ENCODE measurements around the gene TRIM27.

The TRIM27 gene

DNA sequence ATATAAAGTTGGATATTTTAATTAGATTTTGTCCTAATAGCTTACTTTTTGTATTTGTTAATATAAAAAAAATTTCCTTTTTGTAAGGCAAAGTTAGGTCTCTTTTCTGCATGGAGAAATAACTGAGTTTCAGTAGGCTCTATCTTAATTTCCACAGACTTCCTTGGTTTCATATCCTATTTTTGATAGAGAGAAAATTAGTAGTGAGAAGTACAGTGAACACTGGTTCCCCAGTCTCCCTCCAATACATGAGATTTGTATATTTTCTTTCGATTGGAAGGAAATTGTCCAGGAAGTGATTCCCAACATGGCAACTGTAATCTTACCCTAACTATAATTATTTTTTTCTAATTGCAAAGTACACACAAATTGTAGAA lies 26.4 kb downstream of the TRIM27 start:
- no peaks in the 10 kb centered on the region for H3K27me3 ChIP-seq (replicated peaks in 2 of 5; ENCODE audit: control insufficient read depth in 4 of 5, insufficient read depth in 5 of 5, low read length in 4 of 5)
- ChIA-PET CTCF (interaction anchor here (0.7 to 1.3 kb wide), 8 partner anchors 11 to 118 kb away, joined by 3 to 5 read pairs (median 3); no protein-coding TSS in a partner anchor), POLR2A (no interaction called here)
- H3K27ac ChIP-seq (ENCODE audit: insufficient read depth in 1 of 2, low read depth in 1 of 2, low read length in 2 of 2, poor library complexity in 1 of 2, severe bottlenecking in 2 of 2) = peak overlapping the region; percentile 99 to 100
- no peaks in the 10 kb centered on the region for H3K9me3 ChIP-seq (ENCODE audit: control extremely low read depth in 1 of 5, control insufficient read depth in 4 of 5, insufficient read depth in 2 of 5, low read depth in 1 of 5, low read length in 4 of 5)
- no peak for DNase-seq
- H3K36me3 ChIP-seq (ENCODE audit: control insufficient read depth in 4 of 4, insufficient read depth in 4 of 4, low read length in 3 of 4) = peaks cover 9 to 21% (median 15%) of the 10 kb centered on the region in 4 experiments
- peak overlapping the region in 6 of 7 experiments; percentile 83 to 96 (median 91) for H3K4me3 ChIP-seq (ENCODE audit: control insufficient read depth in 1 of 7, extremely low read depth in 1 of 7, insufficient read depth in 4 of 7, low read depth in 2 of 7, low read length in 6 of 7)
- WGBS (ENCODE audit: insufficient coverage) = no CpG with 5 or more reads among the region's 1 CpG
- H3K4me1 ChIP-seq (ENCODE audit: control extremely low read depth in 1 of 4, control insufficient read depth in 4 of 4, insufficient read depth in 4 of 4, low read length in 3 of 4) = peaks cover 0 to 15% (median 5%) of the 10 kb centered on the region in 4 experiments

DNA sequence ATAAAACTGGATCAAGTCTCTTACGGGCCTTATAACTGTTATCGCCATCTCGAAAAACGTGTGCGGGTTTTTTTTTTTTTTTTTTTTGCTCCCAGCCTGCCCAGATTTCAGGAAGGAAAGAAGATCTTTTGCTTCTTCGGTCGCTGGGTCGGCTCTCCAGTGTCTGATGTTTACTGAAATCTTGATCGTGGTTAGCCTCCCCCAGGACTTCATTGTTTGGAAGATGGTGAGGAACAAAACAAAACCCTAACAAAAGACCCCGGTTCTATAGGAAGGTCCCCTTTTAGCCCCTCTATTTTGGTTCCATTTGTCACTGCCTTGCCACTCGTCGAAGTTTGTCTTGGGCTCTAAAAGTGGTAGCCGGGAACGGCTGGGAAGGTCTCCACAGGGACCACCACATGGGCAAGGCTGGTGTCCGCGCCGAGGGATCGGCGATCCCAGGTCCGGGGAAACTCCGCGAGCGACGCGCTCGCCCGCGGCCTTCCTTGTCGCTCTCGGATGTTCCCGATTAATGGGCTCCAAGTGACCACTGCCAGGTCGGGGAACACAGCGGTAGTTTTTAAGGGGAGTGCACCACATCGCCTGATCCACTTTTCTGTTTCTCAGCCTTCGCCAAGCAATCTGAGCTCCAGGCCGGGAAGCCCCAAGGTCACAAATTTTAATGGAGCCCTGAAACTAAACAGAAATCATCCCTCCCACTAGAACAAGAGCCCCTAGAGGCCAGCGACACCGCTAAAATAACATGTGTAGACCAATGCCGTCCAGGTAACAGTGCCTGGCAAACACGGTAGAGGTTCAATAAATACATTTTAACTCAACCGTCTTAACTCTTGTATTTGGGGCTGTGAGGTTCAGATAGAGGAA lies 27.0 kb downstream of the TRIM27 start:
- CTCF ChIA-PET = interaction anchor here (0.7 to 1.6 kb wide), 9 partner anchors 11 to 104 kb away, joined by 3 to 6 read pairs (median 3); no protein-coding TSS in a partner anchor
- peaks cover 3 to 16% (median 9%) of the 10 kb centered on the region in 4 experiments for H3K36me3 ChIP-seq (ENCODE audit: control insufficient read depth in 4 of 4, insufficient read depth in 4 of 4, low read length in 3 of 4)
- WGBS (ENCODE audit: insufficient coverage) = under 1% methylated on average over 30 of the region's 41 CpGs
- no peaks in the 10 kb centered on the region for H3K9me3 ChIP-seq (ENCODE audit: control extremely low read depth in 1 of 5, control insufficient read depth in 4 of 5, insufficient read depth in 2 of 5, low read depth in 1 of 5, low read length in 4 of 5)
- POLR2A ChIA-PET = no interaction called here
- no peaks in the 10 kb centered on the region for H3K27me3 ChIP-seq (replicated peaks in 2 of 5; ENCODE audit: control insufficient read depth in 4 of 5, insufficient read depth in 5 of 5, low read length in 4 of 5)
- H3K27ac ChIP-seq (ENCODE audit: insufficient read depth in 1 of 2, low read depth in 1 of 2, low read length in 2 of 2, poor library complexity in 1 of 2, severe bottlenecking in 2 of 2) = peak overlapping the region; percentile 99 to 100
- peak; percentile 80 to 87 (median 84) for DNase-seq
- H3K4me1 ChIP-seq (ENCODE audit: control extremely low read depth in 1 of 4, control insufficient read depth in 4 of 4, insufficient read depth in 4 of 4, low read length in 3 of 4) = peaks cover 0 to 15% (median 5%) of the 10 kb centered on the region in 4 experiments
- peak overlapping the region; percentile 37 to 96 (median 91) for H3K4me3 ChIP-seq (ENCODE audit: control insufficient read depth in 1 of 7, extremely low read depth in 1 of 7, insufficient read depth in 4 of 7, low read depth in 2 of 7, low read length in 6 of 7)

- 0% methylated on average over 15 of the region's 27 CpGs for WGBS (ENCODE audit: insufficient coverage)
- Histone ChIP-seq H3K27ac (ENCODE audit: insufficient read depth in 1 of 2, low read depth in 1 of 2, low read length in 2 of 2, poor library complexity in 1 of 2, severe bottlenecking in 2 of 2) (peak overlapping the region; percentile 99 to 100), H3K4me1 (ENCODE audit: control extremely low read depth in 1 of 4, control insufficient read depth in 4 of 4, insufficient read depth in 4 of 4, low read length in 3 of 4) (peaks cover 0 to 15% (median 5%) of the 10 kb centered on the region in 4 experiments), H3K4me3 (ENCODE audit: control insufficient read depth in 1 of 7, extremely low read depth in 1 of 7, insufficient read depth in 4 of 7, low read depth in 2 of 7, low read length in 6 of 7) (peak overlapping the region; percentile 44 to 96 (median 91)), H3K36me3 (ENCODE audit: control insufficient read depth in 4 of 4, insufficient read depth in 4 of 4, low read length in 3 of 4) (peaks cover 0 to 1% (median under 1%) of the 10 kb centered on the region in 4 experiments), H3K9me3 (ENCODE audit: control extremely low read depth in 1 of 5, control insufficient read depth in 4 of 5, insufficient read depth in 2 of 5, low read depth in 1 of 5, low read length in 4 of 5) (no peaks in the 10 kb centered on the region), H3K27me3 (replicated peaks in 2 of 5; ENCODE audit: control insufficient read depth in 4 of 5, insufficient read depth in 5 of 5, low read length in 4 of 5) (no peaks in the 10 kb centered on the region)
- peak; percentile 97 to 98 (median 97) for DNase-seq
- CTCF ChIA-PET = interaction anchor here (1.2 to 1.6 kb wide), 3 partner anchors 10 to 29 kb away, joined by 3 to 6 read pairs (median 4); no protein-coding TSS in a partner anchor
- POLR2A ChIA-PET = interaction anchor here (1.3 to 1.7 kb wide), 3 partner anchors 11 to 28 kb away, joined by 4 to 8 read pairs (median 5); partner anchors contain the start of gene TRIM27
These were observed 28.5 kb downstream of the TRIM27 start for GRCh38 chr6:28895131-28895812.

GRCh38 chr6:28893172-28893799 lies 30.5 kb downstream of the TRIM27 start:
- no peak overlapping the region for H3K27ac ChIP-seq (ENCODE audit: insufficient read depth in 1 of 2, low read depth in 1 of 2, low read length in 2 of 2, poor library complexity in 1 of 2, severe bottlenecking in 2 of 2)
- no peaks in the 10 kb centered on the region for H3K27me3 ChIP-seq (replicated peaks in 2 of 5; ENCODE audit: control insufficient read depth in 4 of 5, insufficient read depth in 5 of 5, low read length in 4 of 5)
- no peak for DNase-seq
- H3K36me3 ChIP-seq (ENCODE audit: control insufficient read depth in 4 of 4, insufficient read depth in 4 of 4, low read length in 3 of 4) = no peaks in the 10 kb centered on the region
- peaks cover 0 to 13% (median 5%) of the 10 kb centered on the region in 4 experiments for H3K4me1 ChIP-seq (ENCODE audit: control extremely low read depth in 1 of 4, control insufficient read depth in 4 of 4, insufficient read depth in 4 of 4, low read length in 3 of 4)
- POLR2A ChIA-PET = no interaction called here
- H3K4me3 ChIP-seq (ENCODE audit: control insufficient read depth in 1 of 7, extremely low read depth in 1 of 7, insufficient read depth in 4 of 7, low read depth in 2 of 7, low read length in 6 of 7) = no peak overlapping the region
- CTCF ChIA-PET = interaction anchor here (1.1 to 2.2 kb wide), 3 partner anchors 7 to 55 kb away, joined by 3 to 8 read pairs (median 3); no protein-coding TSS in a partner anchor
- 98% methylated on average over 5 of the region's 9 CpGs for WGBS (ENCODE audit: insufficient coverage)
- no peaks in the 10 kb centered on the region for H3K9me3 ChIP-seq (ENCODE audit: control extremely low read depth in 1 of 5, control insufficient read depth in 4 of 5, insufficient read depth in 2 of 5, low read depth in 1 of 5, low read length in 4 of 5)

- no peak for DNase-seq
- no peaks in the 10 kb centered on the region for H3K36me3 ChIP-seq (ENCODE audit: control insufficient read depth in 4 of 4, insufficient read depth in 4 of 4, low read length in 3 of 4)
- no peak overlapping the region for H3K4me3 ChIP-seq (ENCODE audit: control insufficient read depth in 1 of 7, extremely low read depth in 1 of 7, insufficient read depth in 4 of 7, low read depth in 2 of 7, low read length in 6 of 7)
- ChIA-PET POLR2A (no interaction called here), CTCF (interaction anchor here (2.2 kb wide), 1 partner anchor 54 kb away, joined by 8 read pairs; no protein-coding TSS in a partner anchor)
- H3K27ac ChIP-seq (ENCODE audit: insufficient read depth in 1 of 2, low read depth in 1 of 2, low read length in 2 of 2, poor library complexity in 1 of 2, severe bottlenecking in 2 of 2) = no peak overlapping the region
- H3K9me3 ChIP-seq (ENCODE audit: control extremely low read depth in 1 of 5, control insufficient read depth in 4 of 5, insufficient read depth in 2 of 5, low read depth in 1 of 5, low read length in 4 of 5) = no peaks in the 10 kb centered on the region
- 100% methylated on average over 1 of the region's 4 CpGs for WGBS (ENCODE audit: insufficient coverage)
- H3K27me3 ChIP-seq (replicated peaks in 2 of 5; ENCODE audit: control insufficient read depth in 4 of 5, insufficient read depth in 5 of 5, low read length in 4 of 5) = no peaks in the 10 kb centered on the region
- H3K4me1 ChIP-seq (ENCODE audit: control extremely low read depth in 1 of 4, control insufficient read depth in 4 of 4, insufficient read depth in 4 of 4, low read length in 3 of 4) = peaks cover 0 to 10% (median 4%) of the 10 kb centered on the region in 4 experiments
These were observed 31.3 kb downstream of the TRIM27 start for GRCh38 chr6:28892525-28892924.

GRCh38 chr6:28887796-28888496 lies 35.8 kb downstream of the TRIM27 start:
- POLR2A ChIA-PET = no interaction called here
- H3K9me3 ChIP-seq (ENCODE audit: control extremely low read depth in 1 of 5, control insufficient read depth in 4 of 5, insufficient read depth in 2 of 5, low read depth in 1 of 5, low read length in 4 of 5) = peaks cover 0 to 5% (median 0%) of the 10 kb centered on the region in 5 experiments
- no peaks in the 10 kb centered on the region for H3K36me3 ChIP-seq (ENCODE audit: control insufficient read depth in 4 of 4, insufficient read depth in 4 of 4, low read length in 3 of 4)
- H3K4me1 ChIP-seq (ENCODE audit: control extremely low read depth in 1 of 4, control insufficient read depth in 4 of 4, insufficient read depth in 4 of 4, low read length in 3 of 4) = peaks cover 0 to 16% (median 9%) of the 10 kb centered on the region in 4 experiments
- peaks cover 0 to 2% (median 0%) of the 10 kb centered on the region in 5 experiments for H3K27me3 ChIP-seq (replicated peaks in 2 of 5; ENCODE audit: control insufficient read depth in 4 of 5, insufficient read depth in 5 of 5, low read length in 4 of 5)
- H3K27ac ChIP-seq (ENCODE audit: insufficient read depth in 1 of 2, low read depth in 1 of 2, low read length in 2 of 2, poor library complexity in 1 of 2, severe bottlenecking in 2 of 2) = no peak overlapping the region
- CTCF ChIA-PET = interaction anchor here (1.3 kb wide), 1 partner anchor 14 kb away, joined by 3 read pairs; no protein-coding TSS in a partner anchor
- H3K4me3 ChIP-seq (ENCODE audit: control insufficient read depth in 1 of 7, extremely low read depth in 1 of 7, insufficient read depth in 4 of 7, low read depth in 2 of 7, low read length in 6 of 7) = no peak overlapping the region
- no peak for DNase-seq
- WGBS (ENCODE audit: insufficient coverage) = 97% methylated on average over 3 of the region's 4 CpGs
